Lower leg skin (tissue), 3 donors: Measurements from ENCODE around the gene CD200.

ENCODE experiments used
- POLR2A ChIP-seq, 2 donors: fragments of 450-650 bp; IDR thresholded peaks; one replicate each; pipeline ENCODE4 v1.6.1; 2016 to 2017; ENCODE audit warnings: antibody characterized with exemption in 2 of 2, mild to moderate bottlenecking in 1 of 2, moderate library complexity in 1 of 2
- TF ChIP-seq, protein P1 (sequence below), 3 donors: fragments of 450-650 bp; IDR thresholded peaks; one replicate each; pipeline ENCODE4 v1.5.1; 2016; ENCODE audit warnings: antibody characterized with exemption in 3 of 3, mild to moderate bottlenecking in 3 of 3, moderate library complexity in 2 of 3

GRCh38 chr3:112293368-112294321, 39.3 kb upstream of the CD200 start, which contains the start of gene SLC9C1:
- TF ChIP-seq, protein P1, sequence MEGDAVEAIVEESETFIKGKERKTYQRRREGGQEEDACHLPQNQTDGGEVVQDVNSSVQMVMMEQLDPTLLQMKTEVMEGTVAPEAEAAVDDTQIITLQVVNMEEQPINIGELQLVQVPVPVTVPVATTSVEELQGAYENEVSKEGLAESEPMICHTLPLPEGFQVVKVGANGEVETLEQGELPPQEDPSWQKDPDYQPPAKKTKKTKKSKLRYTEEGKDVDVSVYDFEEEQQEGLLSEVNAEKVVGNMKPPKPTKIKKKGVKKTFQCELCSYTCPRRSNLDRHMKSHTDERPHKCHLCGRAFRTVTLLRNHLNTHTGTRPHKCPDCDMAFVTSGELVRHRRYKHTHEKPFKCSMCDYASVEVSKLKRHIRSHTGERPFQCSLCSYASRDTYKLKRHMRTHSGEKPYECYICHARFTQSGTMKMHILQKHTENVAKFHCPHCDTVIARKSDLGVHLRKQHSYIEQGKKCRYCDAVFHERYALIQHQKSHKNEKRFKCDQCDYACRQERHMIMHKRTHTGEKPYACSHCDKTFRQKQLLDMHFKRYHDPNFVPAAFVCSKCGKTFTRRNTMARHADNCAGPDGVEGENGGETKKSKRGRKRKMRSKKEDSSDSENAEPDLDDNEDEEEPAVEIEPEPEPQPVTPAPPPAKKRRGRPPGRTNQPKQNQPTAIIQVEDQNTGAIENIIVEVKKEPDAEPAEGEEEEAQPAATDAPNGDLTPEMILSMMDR (IDR thresholded peaks at IDR 0.05) = no peak
- no peak for TF ChIP-seq POLR2A (IDR thresholded peaks at IDR 0.05)
